IMR-90 (cell line): ENCODE data around the gene GSDMA. TPM values are rescaled to one million over a fixed set of nuclear protein-coding genes. Genes with fewer than 3 reads are reported as not detected.
A peak's percentile ranks its signal among the peaks of the same experiment; 100 is the strongest.

Source experiments
- ATAC-seq: fragments of 200-7000 bp; cut with Tn5 transposase; 2 replicates; pipeline ENCODE4 v1.9.1; 2020; ENCODE audit warnings: low read depth, mild to moderate bottlenecking, moderate library complexity
- BruUV-seq: library from RNA; stranded (reverse); fragments of 400-500 nt; replicated peaks from 2 replicates; lab custom pipeline; 2021; lab: Mats Ljungman, UMichigan
- CTCF ChIA-PET: fragments of 300-600 bp; formaldehyde crosslinking; extraction: SDS; loops from one replicate; lab custom pipeline; 2021; ENCODE audit warnings: antibody characterized with exemption; lab: Yijun Ruan, JAX
- POLR2A ChIA-PET: fragments of 300-600 bp; sonication (Branson Sonifier 250); formaldehyde crosslinking; loops from one replicate; lab custom pipeline; 2022; ENCODE audit warnings: antibody characterized with exemption; ENCODE audit not compliant: unreplicated experiment; lab: Charles Lee
- DNase-seq: peaks from one replicate; pipeline ENCODE4 v3.0.0; 2013
- H2AFZ ChIP-seq: replicated peaks from 2 replicates; pipeline ENCODE3; 2013; ENCODE audit warnings: low read length, mild to moderate bottlenecking; ENCODE audit not compliant: poor library complexity
- H2AK5ac ChIP-seq: 2 replicates; pipeline ENCODE4 v1.6.1; 2013; ENCODE audit warnings: low read depth, low read length, inconsistent platforms
- H2AK9ac ChIP-seq: replicated peaks from 2 replicates; pipeline ENCODE3; 2013; ENCODE audit warnings: mild to moderate bottlenecking, low read depth, low read length, moderate library complexity; ENCODE audit not compliant: poor library complexity
- H2BK120ac ChIP-seq: 2 replicates; pipeline ENCODE4 v1.6.1; 2013; ENCODE audit warnings: low read depth, low read length, inconsistent platforms
- H2BK15ac ChIP-seq: 3 replicates; pipeline ENCODE4 v1.6.1; 2013; ENCODE audit warnings: low read depth, low read length, inconsistent platforms
- H2BK20ac ChIP-seq: 2 replicates; pipeline ENCODE4 v1.6.1; 2013; ENCODE audit warnings: low read depth, mild to moderate bottlenecking, inconsistent platforms, low read length, moderate library complexity
- H2BK5ac ChIP-seq: 2 replicates; pipeline ENCODE4 v1.6.1; 2013; ENCODE audit warnings: mild to moderate bottlenecking, low read depth, low read length, inconsistent platforms; ENCODE audit not compliant: poor library complexity, severe bottlenecking
- H3K14ac ChIP-seq: replicated peaks from 2 replicates; pipeline ENCODE4 v1.6.1; 2013; ENCODE audit warnings: low read depth, low read length, inconsistent platforms
- H3K18ac ChIP-seq: 2 replicates; pipeline ENCODE4 v1.6.1; 2013; ENCODE audit warnings: low read depth, low read length, control low read depth
- H3K23ac ChIP-seq: 2 replicates; pipeline ENCODE4 v1.6.1; 2013; ENCODE audit warnings: low read depth, low read length, inconsistent platforms
- H3K27ac ChIP-seq: 2 replicates; pipeline ENCODE4 v1.5.1; 2013; ENCODE audit warnings: mild to moderate bottlenecking, control low read depth, low read length; ENCODE audit not compliant: insufficient read depth
- H3K27me3 ChIP-seq: 2 replicates; pipeline ENCODE4 v1.6.1; 2013; ENCODE audit warnings: low read length; ENCODE audit not compliant: control insufficient read depth, insufficient read depth
- H3K36me3 ChIP-seq: 2 replicates; pipeline ENCODE4 v1.6.1; 2013; ENCODE audit warnings: low read length, mixed read lengths; ENCODE audit not compliant: control insufficient read depth, insufficient read depth
- H3K4ac ChIP-seq: 2 replicates; pipeline ENCODE4 v1.6.1; 2013; ENCODE audit warnings: low read depth, low read length, inconsistent platforms
- H3K4me1 ChIP-seq: 2 replicates; pipeline ENCODE4 v1.6.1; 2013; ENCODE audit warnings: low read length, mixed read lengths; ENCODE audit not compliant: control insufficient read depth, insufficient read depth
- H3K4me2 ChIP-seq: 2 replicates; pipeline ENCODE4 v1.6.1; 2013; ENCODE audit warnings: low read depth, mild to moderate bottlenecking, control low read depth, low read length, moderate library complexity
- H3K4me3 ChIP-seq: 2 replicates; pipeline ENCODE4 v1.5.1; 2013; ENCODE audit warnings: low read depth, mild to moderate bottlenecking, control low read depth, low read length, moderate library complexity; ENCODE audit not compliant: insufficient read depth
- H3K56ac ChIP-seq: 2 replicates; pipeline ENCODE4 v1.6.1; 2013; ENCODE audit warnings: low read length, inconsistent platforms; ENCODE audit not compliant: insufficient read depth; ENCODE audit errors: extremely low read depth
- H3K79me1 ChIP-seq, 2 experiments: 2 replicates each; pipeline ENCODE4 v1.6.1; 2013; ENCODE audit warnings: low read length in 2 of 2, inconsistent platforms in 1 of 2, low read depth in 1 of 2
- H3K9ac ChIP-seq: 2 replicates; pipeline ENCODE4 v1.6.1; 2013; ENCODE audit warnings: low read depth, low read length, control low read depth
- H3K9me1 ChIP-seq: 2 replicates; pipeline ENCODE4 v1.6.1; 2013; ENCODE audit warnings: low read length, inconsistent platforms; ENCODE audit not compliant: insufficient read depth
- H3K9me3 ChIP-seq: 2 replicates; pipeline ENCODE4 v1.6.1; 2013; ENCODE audit warnings: low read length; ENCODE audit not compliant: control insufficient read depth, insufficient read depth
- H4K20me1 ChIP-seq: 2 replicates; pipeline ENCODE4 v1.6.1; 2013; ENCODE audit warnings: low read length, inconsistent platforms; ENCODE audit not compliant: insufficient read depth
- H4K5ac ChIP-seq: 2 replicates; pipeline ENCODE4 v1.6.1; 2013; ENCODE audit warnings: mild to moderate bottlenecking, low read depth, low read length, control low read depth
- H4K8ac ChIP-seq, 2 experiments: 2 replicates each; pipeline ENCODE4 v1.6.1; 2013; ENCODE audit warnings: low read depth in 2 of 2, low read length in 2 of 2, control low read depth in 1 of 2, inconsistent platforms in 1 of 2
- H4K91ac ChIP-seq: 2 replicates; pipeline ENCODE4 v1.6.1; 2013; ENCODE audit warnings: low read depth, low read length, inconsistent platforms; ENCODE audit not compliant: insufficient read depth
- BHLHE40 ChIP-seq: fragments of 150-350 bp; IDR thresholded peaks from 2 replicates; pipeline ENCODE4 v1.6.1; 2016; ENCODE audit warnings: mild to moderate bottlenecking, low read depth, low read length
- CEBPB ChIP-seq: IDR thresholded peaks from 2 replicates; pipeline ENCODE4 v1.6.1; 2012; ENCODE audit warnings: low read depth, low read length, improper control_type of control experiment
- CHD1 ChIP-seq: IDR thresholded peaks from 2 replicates; pipeline ENCODE4 v1.6.1; 2012; ENCODE audit warnings: low read depth, low read length, improper control_type of control experiment
- FOS ChIP-seq: fragments of 150-350 bp; IDR thresholded peaks from 2 replicates; pipeline ENCODE4 v1.6.1; 2016; ENCODE audit warnings: low read depth, low read length
- MAFK ChIP-seq: IDR thresholded peaks from 2 replicates; pipeline ENCODE4 v1.6.1; 2012; ENCODE audit warnings: low read depth, low read length, improper control_type of control experiment
- MAZ ChIP-seq: IDR thresholded peaks from 2 replicates; pipeline ENCODE4 v1.6.1; 2012; ENCODE audit warnings: low read depth, mild to moderate bottlenecking, low read length, improper control_type of control experiment, moderate library complexity, borderline replicate concordance
- MXI1 ChIP-seq: IDR thresholded peaks from 2 replicates; pipeline ENCODE4 v1.6.1; 2012; ENCODE audit warnings: low read depth, mild to moderate bottlenecking, low read length, moderate library complexity, borderline replicate concordance
- NFE2L2 ChIP-seq: fragments of 150-350 bp; IDR thresholded peaks from 2 replicates; pipeline ENCODE4 v1.6.1; 2016; ENCODE audit warnings: low read depth, mild to moderate bottlenecking, low read length
- POLR2A ChIP-seq: IDR thresholded peaks from 2 replicates; pipeline ENCODE4 v1.6.1; 2012; ENCODE audit warnings: mild to moderate bottlenecking, low read depth, low read length
- RAD21 ChIP-seq: IDR thresholded peaks from 2 replicates; pipeline ENCODE4 v1.6.1; 2012; ENCODE audit warnings: low read length, improper control_type of control experiment
- RCOR1 ChIP-seq: IDR thresholded peaks from 2 replicates; pipeline ENCODE4 v1.6.1; 2012; ENCODE audit warnings: mild to moderate bottlenecking, low read length, improper control_type of control experiment; ENCODE audit not compliant: insufficient replicate concordance
- RFX5 ChIP-seq: IDR thresholded peaks from 2 replicates; pipeline ENCODE4 v1.8.0; 2012; ENCODE audit warnings: low read depth, mild to moderate bottlenecking, low read length, moderate library complexity
- SMC3 ChIP-seq: fragments of 150-350 bp; IDR thresholded peaks from 2 replicates; pipeline ENCODE4 v1.6.1; 2016; ENCODE audit warnings: low read depth, mild to moderate bottlenecking, antibody characterized with exemption, low read length, moderate library complexity
- WGBS, 2 experiments: methylation state at CpG; one replicate each; pipeline versions ENCODE4 v1.1.5 to v1.1.7; 2013; ENCODE audit warnings: missing lambda C conversion rate in 2 of 2; ENCODE audit not compliant: insufficient read length in 1 of 2; ENCODE audit errors: extremely low coverage in 2 of 2; 5-methylcytosine and 5-hydroxymethylcytosine counted together
- dilution Hi-C: fragments of 300-500 bp; cut with HindIII; formaldehyde crosslinking; loops from one replicate; pipeline ENCODE4 v1.14.3; 2018; ENCODE audit warnings: low sequenced_read_pairs; ENCODE audit not compliant: unreplicated experiment
- in situ Hi-C: fragments of 300-500 bp; cut with MboI; formaldehyde crosslinking; loops from 3 replicates; pipeline ENCODE4 v1.14.3; 2019; ENCODE audit warnings: low sequenced_read_pairs, inconsistent platforms, mixed read lengths
- intact Hi-C: fragments of 100-400 bp; cut with micrococcal nuclease; formaldehyde crosslinking; loops from 2 replicates; pipeline ENCODE4 v1.10.0; 2022
- polyA plus RNA-seq, 3 experiments: library from polyadenylated mRNA; depleted of rRNA; stranded (reverse); fragments of >200 nt; gene quantifications; 2 replicates each; pipeline ENCODE4 v1.2.3, GENCODE V29; 2012; ENCODE audit warnings: low replicate concordance in 1 of 3
- total RNA-seq: library from RNA; depleted of rRNA; stranded (reverse); fragments of >200 nt; gene quantifications from 2 replicates; pipeline ENCODE4 v1.2.3, GENCODE V29; 2012
- TF ChIP-seq, protein P1 (sequence below): conservative IDR thresholded peaks from 2 replicates; pipeline ENCODE4 v1.5.1; 2012; ENCODE audit warnings: mild to moderate bottlenecking, low read depth, low read length, improper control_type of control experiment
- TF ChIP-seq, protein P2 (sequence below): fragments of 150-350 bp; IDR thresholded peaks from 2 replicates; pipeline ENCODE4 v1.6.1; 2016; ENCODE audit warnings: low read depth, mild to moderate bottlenecking, low read length, moderate library complexity, borderline replicate concordance

Gene GSDMA
- total and polyA plus RNA-seq, 2 of the 4 experiments (the other 2 are of a cell fraction): not detected

DNA sequence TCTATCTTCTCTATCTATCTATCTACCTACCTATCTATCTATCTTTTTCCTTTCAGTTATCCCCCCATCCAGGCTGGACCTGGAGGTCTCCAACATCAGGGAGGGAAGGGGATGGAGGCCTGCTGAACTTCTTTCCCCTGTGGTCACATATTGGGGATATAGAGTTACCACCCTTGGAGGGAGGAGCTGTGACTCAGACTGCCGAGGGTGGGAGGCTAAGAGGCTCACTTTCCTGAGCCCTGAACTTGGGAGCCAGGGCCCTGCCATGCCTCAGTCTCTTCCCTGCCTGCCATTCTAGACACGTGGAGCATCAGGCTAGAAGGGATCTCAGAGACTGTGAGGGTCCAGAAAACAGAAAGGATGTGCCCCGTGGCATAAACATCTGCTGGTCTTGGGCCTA lies 26.9 kb upstream of the GSDMA start:
- no peaks in the 10 kb centered on the region; the same call in 1 of the 2 replicates for H4K20me1 ChIP-seq
- intact Hi-C loops (no loop called here), dilution Hi-C loops (no loop called here), in situ Hi-C loops (no loop called here)
- ATAC-seq (peak; percentile 60), DNase-seq (peak; percentile 55)
- POLR2A ChIA-PET: no interaction called here
- no peak overlapping the region for H3K4me3 ChIP-seq
- H3K9me3 ChIP-seq: no peaks in the 10 kb centered on the region
- no peak overlapping the region for H3K23ac ChIP-seq
- H2AK5ac ChIP-seq: no peak overlapping the region
- H2BK120ac ChIP-seq: peak overlapping the region; percentile 69
- H4K8ac ChIP-seq: peak overlapping the region; percentile 43 to 80; a peak in 2 of 4 replicates
- H3K56ac ChIP-seq: no peak overlapping the region
- no peak overlapping the region; the same call in 1 of the 2 replicates for H3K18ac ChIP-seq
- 0 out of 2 replicates have a peak overlapping the region, but pooled peaks have one; percentile 27 for H4K91ac ChIP-seq
- peak overlapping the region; percentile 26; the same call in 1 of the 2 replicates for H4K5ac ChIP-seq
- no peak overlapping the region for H3K27ac ChIP-seq
- peaks cover 18% of the 10 kb centered on the region for H3K9me1 ChIP-seq
- no peaks in the 10 kb centered on the region for H3K27me3 ChIP-seq
- WGBS, 2 experiments: 65% methylated on average over 2 of the region's 3 CpGs; no CpG with 5 or more reads in 1 of the 2 experiments
- H3K4me2 ChIP-seq: no peak overlapping the region
- H2AFZ ChIP-seq: peak overlapping the region; percentile 84
- H2BK5ac ChIP-seq: no peak overlapping the region
- H3K4me1 ChIP-seq: peaks cover 15% of the 10 kb centered on the region
- H3K14ac ChIP-seq: peak overlapping the region; percentile 63
- H2AK9ac ChIP-seq: no peak overlapping the region
- peak overlapping the region; percentile 59 for H3K4ac ChIP-seq
- peak overlapping the region; percentile 36; the same call in 1 of the 3 replicates for H2BK15ac ChIP-seq
- peak overlapping the region; percentile 72; the same call in 1 of the 2 replicates for H2BK20ac ChIP-seq
- H3K79me1 ChIP-seq: no peaks in the 10 kb centered on the region
- TF ChIP-seq POLR2A (no peak), NFE2L2 (no peak), RAD21 (no peak), RFX5 (no peak), MAFK (no peak), CEBPB (no peak), BHLHE40 (no peak), CHD1 (no peak), MXI1 (no peak), FOS (no peak), SMC3 (no peak), RCOR1 (no peak), MAZ (no peak; the same call in 1 of the 2 replicates)
- TF ChIP-seq, protein P1, sequence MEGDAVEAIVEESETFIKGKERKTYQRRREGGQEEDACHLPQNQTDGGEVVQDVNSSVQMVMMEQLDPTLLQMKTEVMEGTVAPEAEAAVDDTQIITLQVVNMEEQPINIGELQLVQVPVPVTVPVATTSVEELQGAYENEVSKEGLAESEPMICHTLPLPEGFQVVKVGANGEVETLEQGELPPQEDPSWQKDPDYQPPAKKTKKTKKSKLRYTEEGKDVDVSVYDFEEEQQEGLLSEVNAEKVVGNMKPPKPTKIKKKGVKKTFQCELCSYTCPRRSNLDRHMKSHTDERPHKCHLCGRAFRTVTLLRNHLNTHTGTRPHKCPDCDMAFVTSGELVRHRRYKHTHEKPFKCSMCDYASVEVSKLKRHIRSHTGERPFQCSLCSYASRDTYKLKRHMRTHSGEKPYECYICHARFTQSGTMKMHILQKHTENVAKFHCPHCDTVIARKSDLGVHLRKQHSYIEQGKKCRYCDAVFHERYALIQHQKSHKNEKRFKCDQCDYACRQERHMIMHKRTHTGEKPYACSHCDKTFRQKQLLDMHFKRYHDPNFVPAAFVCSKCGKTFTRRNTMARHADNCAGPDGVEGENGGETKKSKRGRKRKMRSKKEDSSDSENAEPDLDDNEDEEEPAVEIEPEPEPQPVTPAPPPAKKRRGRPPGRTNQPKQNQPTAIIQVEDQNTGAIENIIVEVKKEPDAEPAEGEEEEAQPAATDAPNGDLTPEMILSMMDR: no peak
- TF ChIP-seq, protein P2, sequence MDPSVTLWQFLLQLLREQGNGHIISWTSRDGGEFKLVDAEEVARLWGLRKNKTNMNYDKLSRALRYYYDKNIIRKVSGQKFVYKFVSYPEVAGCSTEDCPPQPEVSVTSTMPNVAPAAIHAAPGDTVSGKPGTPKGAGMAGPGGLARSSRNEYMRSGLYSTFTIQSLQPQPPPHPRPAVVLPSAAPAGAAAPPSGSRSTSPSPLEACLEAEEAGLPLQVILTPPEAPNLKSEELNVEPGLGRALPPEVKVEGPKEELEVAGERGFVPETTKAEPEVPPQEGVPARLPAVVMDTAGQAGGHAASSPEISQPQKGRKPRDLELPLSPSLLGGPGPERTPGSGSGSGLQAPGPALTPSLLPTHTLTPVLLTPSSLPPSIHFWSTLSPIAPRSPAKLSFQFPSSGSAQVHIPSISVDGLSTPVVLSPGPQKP: no peak
- no peaks in the 10 kb centered on the region for H3K36me3 ChIP-seq
- no peak overlapping the region for H3K9ac ChIP-seq
- BruUV-seq: no TSS peak
- CTCF ChIA-PET: no interaction called here
